Sigmoid colon (tissue), 7 donors: ENCODE results near the gene MRPL28. TPM values are rescaled to one million over a fixed set of nuclear protein-coding genes. Genes with fewer than 3 reads are reported as not detected.

ENCODE experiments used
- DNase-seq: peaks from one replicate; pipeline ENCODE4 v3.0.0-alpha.2; 2019
- H3K27ac ChIP-seq, 4 donors: fragments of 200-600 bp; sonication (generic); one replicate each; pipeline ENCODE4 v1.5.1; 2016 to 2019; ENCODE audit warnings: mild to moderate bottlenecking in 1 of 4
- H3K27me3 ChIP-seq, 3 donors: fragments of 200-600 bp; sonication (generic); one replicate each; pipeline ENCODE4 v1.5.1; 2019; ENCODE audit warnings: mild to moderate bottlenecking in 1 of 3
- H3K36me3 ChIP-seq, 4 donors: fragments of 200-600 bp; sonication (generic); one replicate each; pipeline ENCODE4 v1.5.1; 2016 to 2019
- H3K4me1 ChIP-seq, 4 donors: fragments of 200-600 bp; sonication (generic); one replicate each; pipeline ENCODE4 v1.5.1; 2017 to 2019
- H3K4me3 ChIP-seq, 4 donors: fragments of 200-600 bp; sonication (generic); one replicate each; pipeline ENCODE4 v1.5.1; 2017 to 2019; ENCODE audit warnings: mild to moderate bottlenecking in 2 of 4, moderate library complexity in 1 of 4
- H3K9me3 ChIP-seq, 4 donors: fragments of 200-600 bp in 3 of 4; sonication (generic) in 3 of 4; one replicate each; pipeline versions ENCODE4 v1.5.1 to v1.6.1; 2013 to 2019
- CTCF ChIP-seq, 4 experiments: fragments of 450-650 bp in 3 of 4; fragments of 200-600 bp in 1 of 4; IDR thresholded peaks; one replicate each; pipeline ENCODE4 v1.5.1; 2016 to 2019; ENCODE audit warnings: antibody characterized with exemption in 4 of 4, mild to moderate bottlenecking in 3 of 4, moderate library complexity in 2 of 4
- EP300 ChIP-seq, 4 donors: sonication (generic); formaldehyde crosslinking; IDR thresholded peaks; one replicate each; pipeline ENCODE4 v1.6.1; 2017; ENCODE audit warnings: antibody characterized with exemption in 4 of 4
- POLR2A ChIP-seq, 2 donors: fragments of 450-650 bp; IDR thresholded peaks; one replicate each; pipeline ENCODE4 v1.6.1; 2016; ENCODE audit warnings: antibody characterized with exemption in 2 of 2, mild to moderate bottlenecking in 2 of 2, moderate library complexity in 2 of 2
- POLR2AphosphoS5 ChIP-seq, 4 donors: sonication (generic); formaldehyde crosslinking; IDR thresholded peaks; one replicate each; pipeline ENCODE4 v1.6.1; 2017; ENCODE audit warnings: antibody characterized with exemption in 4 of 4
- WGBS, 2 donors: extraction: QIAGEN DNeasy Blood & Tissue Kit; methylation state at CpG; one replicate each; pipeline ENCODE4 v1.1.7; 2013; 5-methylcytosine and 5-hydroxymethylcytosine counted together
- intact Hi-C: fragments of 100-400 bp; cut with DNase I; formaldehyde crosslinking; loops from one replicate; pipeline ENCODE4 v1.15.1; 2023
- polyA plus RNA-seq, 3 donors: library from polyadenylated mRNA; stranded (reverse); fragments of 200-250 nt; gene quantifications; one replicate each; pipeline ENCODE4 v1.2.3, GENCODE V29; 2013
- total RNA-seq, 4 donors: library from RNA; depleted of rRNA; stranded (reverse); fragments of >200 nt; gene quantifications; one replicate each; pipeline ENCODE4 v1.1.0, GENCODE V29; 2016
- donor health status: healthy with polysubstance abuse.
- donor health status: Bipolar disorder and iron deficiency.
- donor health status: healthy.

The MRPL28 gene
- total and polyA plus RNA-seq, 7 donors, result 49.6 to 95.9 (median 74.5) TPM

- no peak overlapping the region for H3K27ac ChIP-seq
- no peaks in the 10 kb centered on the region for H3K36me3 ChIP-seq
- DNase-seq, result peak; percentile 61
- no peaks in the 10 kb centered on the region for H3K9me3 ChIP-seq
- no peak overlapping the region for H3K4me3 ChIP-seq
- 60 to 77% methylated on average over 19 of the region's 19 CpGs for WGBS, 2 donors
- H3K27me3 ChIP-seq, result peaks cover 0 to 13% (median 7%) of the 10 kb centered on the region in 3 donors
- no peak for TF ChIP-seq POLR2A (IDR thresholded peaks at IDR 0.05)
- no peak for TF ChIP-seq POLR2AphosphoS5 (IDR thresholded peaks at IDR 0.05)
- no peak for TF ChIP-seq CTCF (IDR thresholded peaks at IDR 0.05)
- intact Hi-C loops, result no loop called here
- no peaks in the 10 kb centered on the region for H3K4me1 ChIP-seq
Measured at GRCh38 chr16:359067-359763, 11.1 kb downstream of the MRPL28 start.

GRCh38 chr16:356741-357140, 13.6 kb downstream of the MRPL28 start:
- no peak overlapping the region for H3K4me3 ChIP-seq
- 84 to 86% methylated on average over 12 of the region's 12 CpGs for WGBS, 2 donors
- H3K27me3 ChIP-seq, result no peaks in the 10 kb centered on the region
- no peaks in the 10 kb centered on the region for H3K36me3 ChIP-seq
- no peaks in the 10 kb centered on the region for H3K9me3 ChIP-seq
- intact Hi-C loops, result no loop called here
- TF ChIP-seq EP300 (IDR thresholded peaks at IDR 0.05), result no peak
- DNase-seq, result no peak
- H3K27ac ChIP-seq, result no peak overlapping the region
- H3K4me1 ChIP-seq, result peaks cover 0 to 10% (median 4%) of the 10 kb centered on the region in 4 donors

- H3K4me1 ChIP-seq, result peaks cover 0 to 17% (median 13%) of the 10 kb centered on the region in 4 donors
- no peak for DNase-seq
- no peak overlapping the region for H3K4me3 ChIP-seq
- H3K27ac ChIP-seq, result no peak overlapping the region
- no peaks in the 10 kb centered on the region for H3K9me3 ChIP-seq
- H3K36me3 ChIP-seq, result peaks cover 0 to 5% (median 0%) of the 10 kb centered on the region in 4 donors
- TF ChIP-seq POLR2AphosphoS5 (IDR thresholded peaks at IDR 0.05) (no peak), POLR2A (IDR thresholded peaks at IDR 0.05) (no peak), EP300 (IDR thresholded peaks at IDR 0.05) (no peak), CTCF (IDR thresholded peaks at IDR 0.05) (no peak)
- intact Hi-C loops, result no loop called here
- 71 to 88% methylated on average over 10 of the region's 10 CpGs for WGBS, 2 donors
- no peaks in the 10 kb centered on the region for H3K27me3 ChIP-seq
Measured at GRCh38 chr16:354971-355461, 15.3 kb downstream of the MRPL28 start.

GRCh38 chr16:354291-354881, 16.0 kb downstream of the MRPL28 start:
- no peaks in the 10 kb centered on the region for H3K9me3 ChIP-seq
- intact Hi-C loops, result no loop called here
- H3K27ac ChIP-seq, result no peak overlapping the region
- H3K36me3 ChIP-seq, result peaks cover 0 to 5% (median 0%) of the 10 kb centered on the region in 4 donors
- peak; percentile 68 for DNase-seq
- H3K4me3 ChIP-seq, result no peak overlapping the region
- TF ChIP-seq CTCF (IDR thresholded peaks at IDR 0.05) (no peak), POLR2A (IDR thresholded peaks at IDR 0.05) (no peak), POLR2AphosphoS5 (IDR thresholded peaks at IDR 0.05) (no peak), EP300 (IDR thresholded peaks at IDR 0.05) (no peak)
- no peaks in the 10 kb centered on the region for H3K27me3 ChIP-seq
- 94 to 95% methylated on average over 12 of the region's 12 CpGs for WGBS, 2 donors
- H3K4me1 ChIP-seq, result peaks cover 0 to 17% (median 13%) of the 10 kb centered on the region in 4 donors
